ENCODE data around the gene NDUFB8.

The NDUFB8 gene

GRCh38 chr10:100506596-100507356, 22.9 kb downstream of the NDUFB8 start:
- peak in 1 of 5 experiments; percentile 84 for DNase-seq

- DNase-seq, result no peak
Measured at GRCh38 chr10:100505164-100505563, 24.5 kb downstream of the NDUFB8 start.

- DNase-seq, result no peak
Measured at GRCh38 chr10:100504096-100504495, 25.6 kb downstream of the NDUFB8 start.

- DNase-seq, result no peak
Measured at GRCh38 chr10:100502926-100503494, 26.7 kb downstream of the NDUFB8 start.

- DNase-seq, result no peak
Measured at GRCh38 chr10:100501423-100501822, 28.2 kb downstream of the NDUFB8 start.

- DNase-seq, result peak in 1 of 5 experiments; percentile 74
Measured at GRCh38 chr10:100498059-100498458, 31.6 kb downstream of the NDUFB8 start.

- DNase-seq, result peak in 1 of 5 experiments; percentile 26
Measured at GRCh38 chr10:100496567-100496966, 33.1 kb downstream of the NDUFB8 start.

GRCh38 chr10:100490531-100490930, 39.1 kb downstream of the NDUFB8 start:
- no peak for DNase-seq

- DNase-seq, result no peak
Measured at GRCh38 chr10:100489396-100489795, 40.3 kb downstream of the NDUFB8 start.

- DNase-seq, result no peak
Measured at GRCh38 chr10:100487529-100487928, 42.1 kb downstream of the NDUFB8 start.

GRCh38 chr10:100485801-100486495, 43.7 kb downstream of the NDUFB8 start:
- DNase-seq, result no peak

- DNase-seq, result no peak
Measured at GRCh38 chr10:100485366-100485765, 44.3 kb downstream of the NDUFB8 start.

- DNase-seq, result no peak
Measured at GRCh38 chr10:100483876-100484666, 45.6 kb downstream of the NDUFB8 start.

- DNase-seq, result no peak
Measured at GRCh38 chr10:100482834-100483185, 46.9 kb downstream of the NDUFB8 start.

GRCh38 chr10:100482181-100482833, 47.4 kb downstream of the NDUFB8 start:
- DNase-seq, result peak; percentile 43 to 82 (median 52)

GRCh38 chr10:100481462-100482081, 48.1 kb downstream of the NDUFB8 start:
- peak; percentile 61 to 90 (median 82) for DNase-seq

GRCh38 chr10:100480002-100480401, 49.7 kb downstream of the NDUFB8 start:
- no peak for DNase-seq

- DNase-seq, result no peak
Measured at GRCh38 chr10:100479037-100479436, 50.6 kb downstream of the NDUFB8 start.

GRCh38 chr10:100477970-100478369, 51.7 kb downstream of the NDUFB8 start:
- DNase-seq, result no peak

All from T-helper 2 cell (primary cell).